DOHH2 (cell line): ENCODE measurements around the gene ABHD14A.

Experiments used
- CTCF ChIP-seq: fragments of 200-600 bp; sonication (generic); IDR thresholded peaks from one replicate; pipeline ENCODE4 v1.5.1; 2014; ENCODE audit warnings: antibody characterized with exemption, mild to moderate bottlenecking, low read depth, low read length; ENCODE audit not compliant: poor library complexity, severe bottlenecking
- EZH2phosphoT487 ChIP-seq: fragments of 200-600 bp; sonication (generic); IDR thresholded peaks from 2 replicates; pipeline ENCODE4 v1.6.1; 2017; ENCODE audit warnings: borderline replicate concordance, mild to moderate bottlenecking, antibody characterized with exemption, low read length, moderate library complexity, mixed read lengths

DNA sequence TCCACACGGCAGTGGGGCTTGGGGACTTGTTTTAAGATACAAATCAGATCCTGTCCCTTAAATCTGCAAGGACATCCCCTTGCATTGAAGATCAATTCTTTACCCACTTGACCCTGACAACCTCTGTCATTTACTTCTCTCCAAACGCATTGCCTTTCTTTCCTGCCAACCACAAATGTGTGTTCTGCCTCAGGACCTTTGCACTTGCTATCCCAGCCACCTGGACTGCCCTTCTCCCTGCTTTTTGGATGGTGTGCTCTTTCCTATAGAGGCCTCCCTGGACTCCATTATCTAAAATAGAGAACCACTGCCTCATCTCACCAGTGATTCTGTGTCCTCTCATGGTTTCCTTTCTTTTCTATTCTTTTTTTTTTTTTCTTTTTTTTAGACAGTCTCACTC is 22.3 kb downstream of the ABHD14A start:
- TF ChIP-seq CTCF, result no peak
- TF ChIP-seq EZH2phosphoT487, result no peak
